GM23248 (cell line): ENCODE results near the gene CCT4.
"Not testable (repeated sequence)": the region's sequence is repeated elsewhere in the genome, so short reads cannot be mapped to it uniquely, and the experiment has no call there.

Experiments
- EZH2 ChIP-seq: fragments of 200-600 bp; sonication (generic); IDR thresholded peaks from 2 replicates; pipeline ENCODE4 v1.6.1; 2018; ENCODE audit warnings: antibody characterized with exemption, mild to moderate bottlenecking; ENCODE audit not compliant: insufficient read depth, poor library complexity, severe bottlenecking
- EZH2phosphoT487 ChIP-seq: fragments of 200-600 bp; sonication (generic); IDR thresholded peaks from 2 replicates; pipeline ENCODE4 v1.6.1; 2018; ENCODE audit warnings: antibody characterized with exemption, moderate library complexity, mild to moderate bottlenecking, low read depth; ENCODE audit not compliant: insufficient read depth

DNA sequence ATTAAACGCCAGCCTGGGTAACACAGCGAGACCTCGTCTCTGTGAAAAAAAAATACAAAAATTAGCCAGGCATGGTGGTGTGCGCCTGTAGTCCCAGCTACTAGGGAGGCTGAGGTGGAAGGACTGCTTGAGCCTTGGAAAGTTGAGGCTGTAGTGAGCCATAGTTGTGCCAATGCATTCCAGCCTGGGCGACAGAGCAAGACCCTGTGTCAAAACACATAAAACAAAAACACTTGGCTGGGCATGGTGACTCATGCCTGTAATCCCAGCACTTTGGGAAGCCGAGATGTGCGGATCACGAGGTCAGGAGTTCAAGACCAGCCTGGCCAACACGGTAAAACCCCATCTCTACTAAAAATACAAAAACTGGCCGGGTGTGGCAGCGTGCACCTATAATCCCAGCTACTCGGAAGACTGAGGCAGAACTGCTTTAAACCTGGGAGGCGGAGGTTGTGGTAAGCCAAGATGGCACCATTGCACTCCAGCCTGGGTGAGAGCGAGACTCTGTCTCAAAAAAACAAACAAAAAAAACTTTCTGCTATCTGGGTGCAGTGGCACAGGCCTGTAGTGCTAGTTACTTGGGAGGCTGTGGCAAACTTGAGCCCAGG is 21.9 kb downstream of the CCT4 start:
- not testable (repeated sequence) for TF ChIP-seq EZH2, EZH2phosphoT487
